Neural cell (in vitro differentiated cells): ENCODE measurements around the gene PON3. TPM values are rescaled to one million over a fixed set of nuclear protein-coding genes. Genes with fewer than 3 reads are reported as not detected.

Experiments
- H2AFZ ChIP-seq: fragments of 200-600, 300-800 bp; sonication (generic), shearing (Covaris generic); 2 replicates; pipeline ENCODE4 v1.6.0; 2014; ENCODE audit warnings: low read depth, mild to moderate bottlenecking, antibody characterized with exemption, low read length, moderate library complexity
- H3F3A ChIP-seq: fragments of 200-600 bp; shearing (Covaris generic); 2 replicates; pipeline ENCODE4 v1.6.1; 2016; ENCODE audit warnings: mild to moderate bottlenecking, moderate library complexity, mixed read lengths, antibody characterized with exemption, low read length; ENCODE audit not compliant: insufficient read depth, poor library complexity, severe bottlenecking
- H3K27ac ChIP-seq: fragments of 200-600, 300-800 bp; sonication (generic), shearing (Covaris generic); 2 replicates; pipeline ENCODE4 v1.5.1; 2014; ENCODE audit warnings: mild to moderate bottlenecking, low read length, moderate library complexity
- H3K27me3 ChIP-seq: fragments of 300-800, 200-600 bp; sonication (generic), shearing (Covaris generic); 2 replicates; pipeline ENCODE4 v1.6.0; 2014; ENCODE audit warnings: mild to moderate bottlenecking, low read depth, low read length, moderate library complexity; ENCODE audit not compliant: insufficient read depth
- H3K36me3 ChIP-seq: fragments of 300-800, 200-600 bp; sonication (generic), shearing (Covaris generic); 2 replicates; pipeline ENCODE4 v1.5.1; 2014; ENCODE audit warnings: mild to moderate bottlenecking, antibody characterized with exemption, low read length, moderate library complexity; ENCODE audit not compliant: insufficient read depth
- H3K4me2 ChIP-seq: fragments of 300-800, 200-600 bp; sonication (generic), shearing (Covaris generic); 2 replicates; pipeline ENCODE4 v1.6.0; 2014; ENCODE audit warnings: mild to moderate bottlenecking, low read length
- H3K4me3 ChIP-seq: fragments of 300-800, 200-600 bp; sonication (generic), shearing (Covaris generic); 2 replicates; pipeline ENCODE4 v1.5.1; 2014; ENCODE audit warnings: mild to moderate bottlenecking, low read length, moderate library complexity
- H3K79me2 ChIP-seq: fragments of 200-600 bp; shearing (Covaris generic); replicated peaks from 2 replicates; pipeline ENCODE4 v1.6.0; 2014; ENCODE audit warnings: mild to moderate bottlenecking, low read length, moderate library complexity; ENCODE audit not compliant: insufficient read depth
- H3K9ac ChIP-seq: fragments of 300-800, 200-600 bp; sonication (generic), shearing (Covaris generic); 2 replicates; pipeline ENCODE4 v1.6.1; 2016; ENCODE audit warnings: mild to moderate bottlenecking, low read length, mixed read lengths
- H3K9me2 ChIP-seq: fragments of 200-600 bp; shearing (Covaris generic); 2 replicates; pipeline ENCODE4 v1.6.1; 2016; ENCODE audit warnings: mild to moderate bottlenecking, low read length, mixed read lengths; ENCODE audit not compliant: insufficient read depth
- H3K9me3 ChIP-seq: fragments of 200-600, 300-800 bp; sonication (generic), shearing (Covaris generic); 2 replicates; pipeline ENCODE4 v1.6.1; 2016; ENCODE audit warnings: mild to moderate bottlenecking, mixed run types, low read length, moderate library complexity, mixed read lengths
- H4K20me1 ChIP-seq: fragments of 200-600 bp; shearing (Covaris generic); 2 replicates; pipeline ENCODE4 v1.6.1; 2016; ENCODE audit warnings: mild to moderate bottlenecking, mixed run types; ENCODE audit not compliant: insufficient read depth
- EP300 ChIP-seq: fragments of 450-650 bp; conservative IDR thresholded peaks from 2 replicates; pipeline ENCODE4 v1.6.1; 2014; ENCODE audit warnings: antibody characterized with exemption, mild to moderate bottlenecking, moderate library complexity; ENCODE audit not compliant: poor library complexity, severe bottlenecking
- EZH2 ChIP-seq: fragments of 200-600, 300-800 bp; shearing (Covaris generic), sonication (generic); IDR thresholded peaks from 2 replicates; pipeline ENCODE4 v1.6.1; 2014; ENCODE audit warnings: antibody characterized with exemption, low read length, borderline replicate concordance, mild to moderate bottlenecking; ENCODE audit not compliant: insufficient read depth, poor library complexity, severe bottlenecking
- MXI1 ChIP-seq: fragments of 450-650 bp; conservative IDR thresholded peaks from 2 replicates; pipeline ENCODE4 v1.6.1; 2014; ENCODE audit warnings: antibody characterized with exemption, mild to moderate bottlenecking; ENCODE audit not compliant: poor library complexity, severe bottlenecking
- POLR2AphosphoS5 ChIP-seq: IDR thresholded peaks from 2 replicates; pipeline ENCODE4 v1.6.1; 2012
- RAD21 ChIP-seq: fragments of 450-650 bp; conservative IDR thresholded peaks from 2 replicates; pipeline ENCODE4 v1.6.1; 2014; ENCODE audit warnings: antibody characterized with exemption, mild to moderate bottlenecking, moderate library complexity
- SMC3 ChIP-seq: fragments of 450-650 bp; conservative IDR thresholded peaks from 2 replicates; pipeline ENCODE4 v1.6.1; 2014; ENCODE audit warnings: antibody characterized with exemption, mild to moderate bottlenecking, moderate library complexity; ENCODE audit not compliant: poor library complexity
- TAF1 ChIP-seq: IDR thresholded peaks from 2 replicates; pipeline ENCODE4 v1.6.1; 2012; ENCODE audit warnings: low read depth
- polyA plus RNA-seq: library from polyadenylated mRNA; depleted of rRNA; stranded (reverse); fragments of >200 nt; gene quantifications from 2 replicates; pipeline ENCODE4 v1.2.3, GENCODE V29; 2014
- TF ChIP-seq, protein P1 (sequence below): fragments of 450-650 bp; IDR thresholded peaks from 2 replicates; pipeline ENCODE4 v1.5.1; 2014; ENCODE audit warnings: antibody characterized with exemption, mild to moderate bottlenecking, moderate library complexity; ENCODE audit not compliant: poor library complexity, severe bottlenecking
- TF ChIP-seq, protein P2 (sequence below): IDR thresholded peaks from 2 replicates; pipeline ENCODE4 v1.6.1; 2012; ENCODE audit warnings: borderline replicate concordance

Gene PON3
- polyA plus RNA-seq, 1 donor from 2014 or later, result not detected

DNA sequence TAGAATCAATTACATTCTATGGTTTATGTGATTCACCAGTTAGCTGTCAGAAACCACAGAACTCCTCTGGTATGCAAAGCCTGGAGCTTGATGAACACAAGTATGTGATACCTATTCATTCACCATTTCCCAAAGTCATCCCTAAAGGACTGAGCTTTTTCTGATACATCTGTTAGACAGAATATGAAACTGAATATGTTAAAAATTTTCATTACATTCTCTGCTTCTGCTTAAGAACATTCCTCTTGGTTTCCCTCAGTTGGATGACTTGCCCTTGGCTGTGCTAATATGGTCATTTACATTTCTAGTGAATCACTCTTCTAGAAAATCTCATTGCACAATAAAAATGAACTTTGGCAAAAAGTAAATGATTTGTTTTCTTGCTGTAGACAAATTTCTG, 61.1 kb downstream of the PON3 start:
- no peaks in the 10 kb centered on the region for H3K79me2 ChIP-seq
- no peak overlapping the region for H3K9ac ChIP-seq
- H3K4me2 ChIP-seq, result no peak overlapping the region
- TF ChIP-seq, protein P1, sequence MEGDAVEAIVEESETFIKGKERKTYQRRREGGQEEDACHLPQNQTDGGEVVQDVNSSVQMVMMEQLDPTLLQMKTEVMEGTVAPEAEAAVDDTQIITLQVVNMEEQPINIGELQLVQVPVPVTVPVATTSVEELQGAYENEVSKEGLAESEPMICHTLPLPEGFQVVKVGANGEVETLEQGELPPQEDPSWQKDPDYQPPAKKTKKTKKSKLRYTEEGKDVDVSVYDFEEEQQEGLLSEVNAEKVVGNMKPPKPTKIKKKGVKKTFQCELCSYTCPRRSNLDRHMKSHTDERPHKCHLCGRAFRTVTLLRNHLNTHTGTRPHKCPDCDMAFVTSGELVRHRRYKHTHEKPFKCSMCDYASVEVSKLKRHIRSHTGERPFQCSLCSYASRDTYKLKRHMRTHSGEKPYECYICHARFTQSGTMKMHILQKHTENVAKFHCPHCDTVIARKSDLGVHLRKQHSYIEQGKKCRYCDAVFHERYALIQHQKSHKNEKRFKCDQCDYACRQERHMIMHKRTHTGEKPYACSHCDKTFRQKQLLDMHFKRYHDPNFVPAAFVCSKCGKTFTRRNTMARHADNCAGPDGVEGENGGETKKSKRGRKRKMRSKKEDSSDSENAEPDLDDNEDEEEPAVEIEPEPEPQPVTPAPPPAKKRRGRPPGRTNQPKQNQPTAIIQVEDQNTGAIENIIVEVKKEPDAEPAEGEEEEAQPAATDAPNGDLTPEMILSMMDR, result no peak
- TF ChIP-seq, protein P2, sequence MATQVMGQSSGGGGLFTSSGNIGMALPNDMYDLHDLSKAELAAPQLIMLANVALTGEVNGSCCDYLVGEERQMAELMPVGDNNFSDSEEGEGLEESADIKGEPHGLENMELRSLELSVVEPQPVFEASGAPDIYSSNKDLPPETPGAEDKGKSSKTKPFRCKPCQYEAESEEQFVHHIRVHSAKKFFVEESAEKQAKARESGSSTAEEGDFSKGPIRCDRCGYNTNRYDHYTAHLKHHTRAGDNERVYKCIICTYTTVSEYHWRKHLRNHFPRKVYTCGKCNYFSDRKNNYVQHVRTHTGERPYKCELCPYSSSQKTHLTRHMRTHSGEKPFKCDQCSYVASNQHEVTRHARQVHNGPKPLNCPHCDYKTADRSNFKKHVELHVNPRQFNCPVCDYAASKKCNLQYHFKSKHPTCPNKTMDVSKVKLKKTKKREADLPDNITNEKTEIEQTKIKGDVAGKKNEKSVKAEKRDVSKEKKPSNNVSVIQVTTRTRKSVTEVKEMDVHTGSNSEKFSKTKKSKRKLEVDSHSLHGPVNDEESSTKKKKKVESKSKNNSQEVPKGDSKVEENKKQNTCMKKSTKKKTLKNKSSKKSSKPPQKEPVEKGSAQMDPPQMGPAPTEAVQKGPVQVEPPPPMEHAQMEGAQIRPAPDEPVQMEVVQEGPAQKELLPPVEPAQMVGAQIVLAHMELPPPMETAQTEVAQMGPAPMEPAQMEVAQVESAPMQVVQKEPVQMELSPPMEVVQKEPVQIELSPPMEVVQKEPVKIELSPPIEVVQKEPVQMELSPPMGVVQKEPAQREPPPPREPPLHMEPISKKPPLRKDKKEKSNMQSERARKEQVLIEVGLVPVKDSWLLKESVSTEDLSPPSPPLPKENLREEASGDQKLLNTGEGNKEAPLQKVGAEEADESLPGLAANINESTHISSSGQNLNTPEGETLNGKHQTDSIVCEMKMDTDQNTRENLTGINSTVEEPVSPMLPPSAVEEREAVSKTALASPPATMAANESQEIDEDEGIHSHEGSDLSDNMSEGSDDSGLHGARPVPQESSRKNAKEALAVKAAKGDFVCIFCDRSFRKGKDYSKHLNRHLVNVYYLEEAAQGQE, result no peak
- TF ChIP-seq TAF1, result no peak
- no peak for TF ChIP-seq RAD21
- TF ChIP-seq POLR2AphosphoS5, result no peak
- TF ChIP-seq SMC3, result no peak
- TF ChIP-seq MXI1, result no peak
- no peak for TF ChIP-seq EP300
- TF ChIP-seq EZH2, result no peak
- H3K27me3 ChIP-seq, result no peaks in the 10 kb centered on the region
- no peak overlapping the region for H2AFZ ChIP-seq
- H3K9me3 ChIP-seq, result no peaks in the 10 kb centered on the region
- H4K20me1 ChIP-seq, result no peaks in the 10 kb centered on the region
- no peak overlapping the region for H3K4me3 ChIP-seq
- no peak overlapping the region for H3K27ac ChIP-seq
- no peaks in the 10 kb centered on the region for H3K36me3 ChIP-seq
- peaks cover 1% of the 10 kb centered on the region for H3F3A ChIP-seq
- no peaks in the 10 kb centered on the region for H3K9me2 ChIP-seq

DNA sequence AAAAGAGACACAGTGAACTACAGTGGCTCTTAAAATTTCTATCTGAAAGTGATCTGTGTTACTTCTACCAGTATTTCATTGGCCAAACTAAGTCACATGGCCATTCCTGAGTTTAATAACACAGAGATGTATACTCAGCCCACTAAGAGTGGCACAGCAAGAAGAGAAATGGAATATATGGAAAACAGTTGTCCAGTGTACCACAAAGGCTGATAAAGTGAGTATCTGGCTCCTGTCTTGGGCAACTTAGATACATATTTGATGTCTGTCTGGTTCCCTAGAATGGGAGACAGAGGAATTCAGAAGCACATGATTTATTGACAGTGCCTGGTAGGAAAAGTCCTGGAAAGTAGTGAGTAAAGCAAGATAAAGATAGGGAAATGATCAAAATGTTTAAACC, 61.7 kb downstream of the PON3 start:
- no peak overlapping the region for H2AFZ ChIP-seq
- no peak overlapping the region for H3K9ac ChIP-seq
- H3K36me3 ChIP-seq, result no peaks in the 10 kb centered on the region
- no peak overlapping the region for H3K4me2 ChIP-seq
- H3K9me3 ChIP-seq, result no peaks in the 10 kb centered on the region
- H3K4me3 ChIP-seq, result no peak overlapping the region
- H3K79me2 ChIP-seq, result no peaks in the 10 kb centered on the region
- no peaks in the 10 kb centered on the region for H3K9me2 ChIP-seq
- TF ChIP-seq EP300 (no peak), RAD21 (no peak), EZH2 (no peak), SMC3 (no peak), TAF1 (no peak), POLR2AphosphoS5 (no peak), MXI1 (no peak)
- TF ChIP-seq, protein P2, result no peak
- TF ChIP-seq, protein P1, result no peak
- no peaks in the 10 kb centered on the region for H3K27me3 ChIP-seq
- H3F3A ChIP-seq, result peaks cover 5% of the 10 kb centered on the region
- no peaks in the 10 kb centered on the region for H4K20me1 ChIP-seq
- no peak overlapping the region for H3K27ac ChIP-seq
